Measurements from ENCODE around the gene AACS.

- TF ChIP-seq EZH2phosphoT487 (IDR thresholded peaks at IDR 0.05; ENCODE audit: low read length): no peak
- TF ChIP-seq CTCF (IDR thresholded peaks at IDR 0.05; ENCODE audit: low read length): no peak
- TF ChIP-seq EZH2 (optimal IDR thresholded peaks at IDR 0.05; ENCODE audit: low read depth, low read length): no peak
These were observed 100.8 kb downstream of the AACS start for GRCh38 chr12:125166041-125166440.

Data from MM.1S (cell line).